Left lung (tissue), 10 donors: ENCODE measurements around the gene SLC7A1. TPM values are rescaled to one million over a fixed set of nuclear protein-coding genes. Genes with fewer than 3 reads are reported as not detected.
A peak's percentile ranks its signal among the peaks of the same experiment; 100 is the strongest.

Experiments
- ATAC-seq: fragments of 200-7000 bp; cut with Tn5 transposase; one replicate; pipeline ENCODE4 v1.9.1; 2020; ENCODE audit warnings: moderate library complexity
- DNase-seq, 4 donors: peaks; one replicate each; pipeline ENCODE4 v3.0.0-alpha.2; 2013 to 2020
- H3K27ac ChIP-seq, 2 donors: fragments of 200-600 bp; sonication (generic) in 1 of 2; one replicate each; pipeline versions ENCODE4 v1.5.0 to v1.8.0; 2020 to 2021
- H3K27me3 ChIP-seq, 2 donors: fragments of 200-600 bp; sonication (generic) in 1 of 2; one replicate each; pipeline versions ENCODE4 v1.5.0 to v1.8.0; 2020 to 2021
- H3K36me3 ChIP-seq, 2 donors: fragments of 200-600 bp; sonication (generic) in 1 of 2; one replicate each; pipeline versions ENCODE4 v1.5.0 to v1.8.0; 2020 to 2021
- H3K4me1 ChIP-seq, 2 donors: fragments of 200-600 bp; one replicate each; pipeline ENCODE4 v1.8.0; 2021
- H3K4me3 ChIP-seq, 2 donors: fragments of 200-600 bp; sonication (generic) in 1 of 2; one replicate each; pipeline versions ENCODE4 v1.5.0 to v1.8.0; 2020 to 2021; ENCODE audit warnings: mild to moderate bottlenecking in 1 of 2
- H3K9me3 ChIP-seq, 2 donors: fragments of 200-600 bp; sonication (generic) in 1 of 2; one replicate each; pipeline versions ENCODE4 v1.5.0 to v1.8.0; 2020 to 2021
- intact Hi-C, 2 donors: fragments of 100-400 bp; cut with DNase I; formaldehyde crosslinking; loops; one replicate each; pipeline versions ENCODE4 v1.11.2 to v1.14.2; 2022
- polyA plus RNA-seq, 6 donors: library from polyadenylated mRNA; unstranded; fragments of 120-200 nt; gene quantifications; one replicate each; pipeline ENCODE4 v1.2.1, GENCODE V29; 2013; ENCODE audit not compliant: insufficient read length in 6 of 6
- total RNA-seq, 2 donors: library from RNA; stranded (reverse); fragmentation: NEBNext Ultra II Directional; extraction: Animal tissue kit (Norgen Biotek cat#: 25700); gene quantifications; one replicate each; pipeline ENCODE4 v1.2.1, GENCODE V29; 2021
- TF ChIP-seq, protein P1 (sequence below), 2 donors: fragments of 200-600 bp; sonication (generic) in 1 of 2; IDR thresholded peaks; one replicate each; pipeline versions ENCODE4 v1.5.0 to v1.8.0; 2021; ENCODE audit warnings: antibody characterized with exemption in 2 of 2
- donor health status: DM: no; HTN: yes; CAD: no.
- donor health status: DM: no; HTN: no; CAD: no.

SLC7A1 gene
- total and polyA plus RNA-seq, 8 donors, result 10.0 to 54.2 (median 11.3) TPM

DNA sequence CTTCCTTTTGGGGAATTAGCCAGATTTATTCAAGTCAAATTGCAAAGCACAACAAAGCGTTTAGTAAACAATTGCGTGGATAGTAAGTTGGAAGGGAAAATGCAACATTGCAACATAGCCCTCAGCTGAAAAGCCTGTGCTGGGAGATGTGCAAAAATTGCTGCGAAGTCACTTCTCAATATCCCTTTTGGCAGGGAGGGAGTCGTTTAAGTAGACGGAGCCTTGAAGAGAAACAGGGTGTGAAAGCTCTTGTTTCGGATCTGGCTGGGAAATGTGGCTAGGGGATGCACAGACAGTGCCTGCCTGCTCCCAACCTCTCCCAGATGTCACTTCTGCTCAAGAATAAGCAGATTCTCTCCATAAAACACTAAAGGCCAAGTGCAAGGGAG lies 56.8 kb downstream of the SLC7A1 start:
- TF ChIP-seq, protein P1, sequence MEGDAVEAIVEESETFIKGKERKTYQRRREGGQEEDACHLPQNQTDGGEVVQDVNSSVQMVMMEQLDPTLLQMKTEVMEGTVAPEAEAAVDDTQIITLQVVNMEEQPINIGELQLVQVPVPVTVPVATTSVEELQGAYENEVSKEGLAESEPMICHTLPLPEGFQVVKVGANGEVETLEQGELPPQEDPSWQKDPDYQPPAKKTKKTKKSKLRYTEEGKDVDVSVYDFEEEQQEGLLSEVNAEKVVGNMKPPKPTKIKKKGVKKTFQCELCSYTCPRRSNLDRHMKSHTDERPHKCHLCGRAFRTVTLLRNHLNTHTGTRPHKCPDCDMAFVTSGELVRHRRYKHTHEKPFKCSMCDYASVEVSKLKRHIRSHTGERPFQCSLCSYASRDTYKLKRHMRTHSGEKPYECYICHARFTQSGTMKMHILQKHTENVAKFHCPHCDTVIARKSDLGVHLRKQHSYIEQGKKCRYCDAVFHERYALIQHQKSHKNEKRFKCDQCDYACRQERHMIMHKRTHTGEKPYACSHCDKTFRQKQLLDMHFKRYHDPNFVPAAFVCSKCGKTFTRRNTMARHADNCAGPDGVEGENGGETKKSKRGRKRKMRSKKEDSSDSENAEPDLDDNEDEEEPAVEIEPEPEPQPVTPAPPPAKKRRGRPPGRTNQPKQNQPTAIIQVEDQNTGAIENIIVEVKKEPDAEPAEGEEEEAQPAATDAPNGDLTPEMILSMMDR (IDR thresholded peaks at IDR 0.05), result no peak
- DNase-seq (peak in 2 of 4 donors; percentile 27 to 57), ATAC-seq (no peak)
- H3K9me3 ChIP-seq, result no peaks in the 10 kb centered on the region
- no peaks in the 10 kb centered on the region for H3K27me3 ChIP-seq
- intact Hi-C loops, result no loop called here
- no peak overlapping the region for H3K4me3 ChIP-seq
- peaks cover 0 to 30% of the 10 kb centered on the region in 2 donors for H3K36me3 ChIP-seq
- no peaks in the 10 kb centered on the region for H3K4me1 ChIP-seq
- H3K27ac ChIP-seq, result no peak overlapping the region

GRCh38 chr13:29537736-29538651 lies 57.5 kb downstream of the SLC7A1 start:
- no peak for DNase-seq
- H3K36me3 ChIP-seq, result peaks cover 0 to 37% of the 10 kb centered on the region in 2 donors
- H3K27me3 ChIP-seq, result no peaks in the 10 kb centered on the region
- H3K27ac ChIP-seq, result no peak overlapping the region
- ATAC-seq, result no peak
- H3K9me3 ChIP-seq, result no peaks in the 10 kb centered on the region
- no peaks in the 10 kb centered on the region for H3K4me1 ChIP-seq
- TF ChIP-seq, protein P1 (IDR thresholded peaks at IDR 0.05), result no peak
- intact Hi-C loops, result no loop called here
- H3K4me3 ChIP-seq, result no peak overlapping the region

DNA sequence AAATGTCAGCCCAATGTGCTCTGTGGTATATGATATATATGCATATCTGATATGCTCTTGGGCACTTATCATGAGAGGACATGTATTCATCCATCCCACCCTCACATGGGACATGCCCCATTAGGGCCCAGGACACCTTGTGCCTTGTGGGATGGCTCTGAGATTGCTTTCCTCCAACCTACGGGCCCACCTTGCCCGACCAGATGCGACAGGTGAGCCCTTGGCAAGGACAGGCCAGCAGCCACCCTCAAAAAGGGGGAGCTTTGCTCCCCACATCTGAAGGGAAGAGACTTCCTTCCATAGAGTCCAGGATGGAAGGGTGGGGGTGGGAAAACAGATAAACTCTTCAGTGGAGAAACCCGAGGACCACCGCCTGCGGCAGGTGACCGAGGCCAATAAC lies 58.6 kb downstream of the SLC7A1 start:
- H3K36me3 ChIP-seq, result peaks cover 0 to 48% of the 10 kb centered on the region in 2 donors
- no peak overlapping the region for H3K4me3 ChIP-seq
- ATAC-seq (no peak), DNase-seq (no peak)
- H3K4me1 ChIP-seq, result no peaks in the 10 kb centered on the region
- H3K27me3 ChIP-seq, result no peaks in the 10 kb centered on the region
- H3K9me3 ChIP-seq, result no peaks in the 10 kb centered on the region
- TF ChIP-seq, protein P1 (IDR thresholded peaks at IDR 0.05), result no peak
- H3K27ac ChIP-seq, result no peak overlapping the region
- intact Hi-C loops, result no loop called here

DNA sequence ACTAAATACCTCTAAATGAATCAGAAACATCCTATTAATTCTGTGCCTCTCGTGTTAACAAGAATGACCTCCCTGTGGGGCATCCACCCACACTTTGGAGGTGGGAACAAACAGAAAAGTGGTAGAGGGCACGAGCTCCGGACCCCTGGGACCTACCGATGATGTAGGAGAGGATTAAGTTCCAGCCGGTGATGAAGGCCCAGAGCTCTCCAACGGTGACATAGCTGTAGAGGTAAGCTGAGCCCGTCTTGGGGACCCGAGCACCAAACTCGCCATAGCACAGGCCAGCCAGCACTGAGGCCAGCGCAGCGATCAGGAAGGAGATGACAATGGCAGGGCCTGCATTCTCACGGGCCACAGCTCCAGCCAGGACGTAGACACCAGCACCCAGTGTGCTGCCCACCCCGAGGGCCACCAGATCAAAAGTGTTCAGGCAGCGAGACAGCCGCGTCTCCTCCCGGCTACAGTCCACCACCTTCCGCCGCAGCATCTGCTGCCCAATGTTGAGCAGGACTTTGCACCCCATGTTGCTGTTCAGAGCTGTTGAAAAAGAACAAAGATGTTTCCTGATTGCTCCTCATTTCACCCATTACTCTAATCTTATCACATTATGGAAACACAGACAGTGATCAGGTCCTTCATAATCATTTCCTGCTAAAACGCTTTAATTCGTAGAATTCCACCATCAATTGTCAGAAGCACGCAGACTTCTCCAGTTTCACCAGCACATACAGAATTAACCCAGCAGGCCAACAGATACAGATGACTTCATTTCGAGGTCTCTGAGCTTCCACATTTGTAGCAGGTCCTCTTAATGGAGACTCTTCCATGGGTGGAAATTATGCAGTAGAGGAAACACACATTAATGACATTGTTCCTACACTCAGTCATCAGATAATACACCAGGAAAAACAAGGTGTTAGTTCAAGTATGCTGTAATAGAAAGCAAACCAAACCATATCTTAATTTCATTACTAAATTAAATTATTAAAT lies 59.5 kb downstream of the SLC7A1 start:
- H3K27ac ChIP-seq, result no peak overlapping the region
- H3K36me3 ChIP-seq, result peaks cover 0 to 57% of the 10 kb centered on the region in 2 donors
- ATAC-seq, result no peak
- no peak overlapping the region for H3K4me3 ChIP-seq
- no peaks in the 10 kb centered on the region for H3K9me3 ChIP-seq
- H3K4me1 ChIP-seq, result no peaks in the 10 kb centered on the region
- TF ChIP-seq, protein P1 (IDR thresholded peaks at IDR 0.05), result no peak
- H3K27me3 ChIP-seq, result no peaks in the 10 kb centered on the region
- intact Hi-C loops, result no loop called here
- DNase-seq, result no peak
